ENCODE results near the gene FANCG.

GRCh38 chr9:35028341-35028740, 51.4 kb downstream of the FANCG start:
- no peak for TF ChIP-seq EZH2 (IDR thresholded peaks at IDR 0.05; ENCODE audit: borderline replicate concordance)
- no peak for TF ChIP-seq CTCF (IDR thresholded peaks at IDR 0.05; ENCODE audit: poor library complexity)
- TF ChIP-seq EZH2phosphoT487 (IDR thresholded peaks at IDR 0.05; ENCODE audit: low read depth, severe bottlenecking, unreplicated experiment), result no peak
